ENCODE results near the gene CSF1. TPM values are rescaled to one million over a fixed set of nuclear protein-coding genes. Genes with fewer than 3 reads are reported as not detected.

The CSF1 gene
- total and polyA plus RNA-seq, 2 experiments from 2014 or later: 9.1 to 19.1 TPM

DNA sequence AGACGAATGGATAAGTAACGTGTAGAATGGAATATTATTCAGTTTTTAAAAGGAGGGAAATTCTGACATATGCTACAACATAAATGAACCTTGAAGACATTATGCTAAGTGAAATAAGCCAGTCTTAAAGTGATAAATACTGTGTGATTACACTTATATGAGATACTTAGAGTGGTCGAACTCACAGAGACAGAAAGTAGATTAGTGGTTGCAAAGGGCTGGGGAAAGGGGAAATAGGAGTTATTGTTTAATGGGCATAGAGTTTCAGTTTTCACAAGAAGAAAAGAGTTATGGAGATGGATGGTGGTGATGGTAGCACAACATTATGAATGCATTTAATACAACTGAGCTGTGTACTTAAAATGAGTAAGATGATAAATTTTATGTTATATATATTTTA, 59.3 kb downstream of the CSF1 start:
- Histone ChIP-seq H3K4me1 (ENCODE audit: insufficient read depth) (no peaks in the 10 kb centered on the region), H3K27ac (no peak overlapping the region), H2AFZ (no peak overlapping the region), H3K9me3 (ENCODE audit: low read depth) (no peaks in the 10 kb centered on the region), H3K27me3 (no peaks in the 10 kb centered on the region), H4K20me1 (ENCODE audit: insufficient read depth, poor library complexity, severe bottlenecking) (no peaks in the 10 kb centered on the region), H3K4me3 (no peak overlapping the region), H3K9me2 (replicated peaks; ENCODE audit: insufficient read depth) (no peaks in the 10 kb centered on the region), H3K36me3 (replicated peaks; ENCODE audit: insufficient read depth, low read depth) (no peaks in the 10 kb centered on the region), H3K79me2 (no peaks in the 10 kb centered on the region), H3K4me2 (no peak overlapping the region)
- TF ChIP-seq, protein P1, sequence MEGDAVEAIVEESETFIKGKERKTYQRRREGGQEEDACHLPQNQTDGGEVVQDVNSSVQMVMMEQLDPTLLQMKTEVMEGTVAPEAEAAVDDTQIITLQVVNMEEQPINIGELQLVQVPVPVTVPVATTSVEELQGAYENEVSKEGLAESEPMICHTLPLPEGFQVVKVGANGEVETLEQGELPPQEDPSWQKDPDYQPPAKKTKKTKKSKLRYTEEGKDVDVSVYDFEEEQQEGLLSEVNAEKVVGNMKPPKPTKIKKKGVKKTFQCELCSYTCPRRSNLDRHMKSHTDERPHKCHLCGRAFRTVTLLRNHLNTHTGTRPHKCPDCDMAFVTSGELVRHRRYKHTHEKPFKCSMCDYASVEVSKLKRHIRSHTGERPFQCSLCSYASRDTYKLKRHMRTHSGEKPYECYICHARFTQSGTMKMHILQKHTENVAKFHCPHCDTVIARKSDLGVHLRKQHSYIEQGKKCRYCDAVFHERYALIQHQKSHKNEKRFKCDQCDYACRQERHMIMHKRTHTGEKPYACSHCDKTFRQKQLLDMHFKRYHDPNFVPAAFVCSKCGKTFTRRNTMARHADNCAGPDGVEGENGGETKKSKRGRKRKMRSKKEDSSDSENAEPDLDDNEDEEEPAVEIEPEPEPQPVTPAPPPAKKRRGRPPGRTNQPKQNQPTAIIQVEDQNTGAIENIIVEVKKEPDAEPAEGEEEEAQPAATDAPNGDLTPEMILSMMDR (IDR thresholded peaks at IDR 0.05; ENCODE audit: poor library complexity): no peak
- no peak for TF ChIP-seq EZH2phosphoT487 (IDR thresholded peaks at IDR 0.05; ENCODE audit: low read depth, severe bottlenecking, unreplicated experiment)
- TF ChIP-seq EZH2 (IDR thresholded peaks at IDR 0.05; ENCODE audit: borderline replicate concordance): no peak
- DNase-seq (ENCODE audit: low spot score): no peak
- 92% methylated on average over 3 of the region's 3 CpGs for WGBS (ENCODE audit: low lambda C conversion rate, missing lambda C conversion rate)

DNA sequence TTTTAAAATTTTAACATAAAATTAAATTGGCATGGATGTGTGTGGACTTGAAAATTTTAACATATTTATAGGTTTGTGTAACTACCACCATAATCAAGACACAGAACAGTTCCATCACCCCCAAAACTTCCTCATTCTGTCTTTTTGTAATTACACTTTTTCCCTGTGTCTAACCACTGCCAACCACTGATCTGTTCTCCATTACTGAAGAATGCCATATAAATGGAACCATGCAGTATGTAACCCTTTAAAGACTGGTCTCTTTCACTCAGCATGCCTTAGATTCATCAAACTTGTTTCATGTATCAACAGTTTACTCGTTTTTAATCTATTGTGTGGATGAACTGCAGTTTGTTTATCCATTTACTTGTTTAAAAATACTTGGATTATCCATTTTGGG, 60.9 kb downstream of the CSF1 start:
- H3K36me3 ChIP-seq (replicated peaks; ENCODE audit: insufficient read depth, low read depth): no peaks in the 10 kb centered on the region
- no peaks in the 10 kb centered on the region for H3K9me2 ChIP-seq (replicated peaks; ENCODE audit: insufficient read depth)
- no peak overlapping the region for H3K27ac ChIP-seq
- H3K4me2 ChIP-seq: no peak overlapping the region
- no peak for DNase-seq (ENCODE audit: low spot score)
- no peaks in the 10 kb centered on the region for H3K9me3 ChIP-seq (ENCODE audit: low read depth)
- TF ChIP-seq EZH2 (IDR thresholded peaks at IDR 0.05; ENCODE audit: borderline replicate concordance) (no peak), EZH2phosphoT487 (IDR thresholded peaks at IDR 0.05; ENCODE audit: low read depth, severe bottlenecking, unreplicated experiment) (no peak)
- TF ChIP-seq, protein P1 (IDR thresholded peaks at IDR 0.05; ENCODE audit: poor library complexity): no peak
- WGBS (ENCODE audit: low lambda C conversion rate, missing lambda C conversion rate): 31% methylated on average over 1 of the region's 1 CpG
- H3K4me3 ChIP-seq: no peak overlapping the region
- no peak overlapping the region for H2AFZ ChIP-seq
- no peaks in the 10 kb centered on the region for H3K27me3 ChIP-seq
- H3K4me1 ChIP-seq (ENCODE audit: insufficient read depth): no peaks in the 10 kb centered on the region
- no peaks in the 10 kb centered on the region for H3K79me2 ChIP-seq
- no peaks in the 10 kb centered on the region for H4K20me1 ChIP-seq (ENCODE audit: insufficient read depth, poor library complexity, severe bottlenecking)

DNA sequence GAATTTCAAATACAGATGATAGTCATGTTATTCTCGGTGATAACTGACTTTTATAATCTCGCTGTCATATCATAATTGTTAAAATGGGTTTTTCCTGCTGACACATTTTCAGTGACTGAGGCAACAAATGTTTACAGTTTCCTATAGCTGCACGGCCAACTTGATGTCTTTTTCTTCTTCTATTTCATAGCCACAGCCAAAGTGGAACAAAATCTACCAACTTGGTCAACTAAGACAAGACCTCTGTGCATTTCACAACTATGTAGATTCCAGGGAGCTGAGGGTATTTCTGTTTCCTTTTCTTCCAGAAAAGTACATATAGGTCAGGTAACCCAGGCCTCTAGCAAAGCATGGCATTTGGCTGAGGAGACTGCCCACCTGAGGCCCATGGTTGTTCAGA, 63.5 kb downstream of the CSF1 start:
- no peaks in the 10 kb centered on the region for H3K36me3 ChIP-seq (replicated peaks; ENCODE audit: insufficient read depth, low read depth)
- DNase-seq (ENCODE audit: low spot score): no peak
- H3K4me2 ChIP-seq: no peak overlapping the region
- no peaks in the 10 kb centered on the region for H3K9me2 ChIP-seq (replicated peaks; ENCODE audit: insufficient read depth)
- H4K20me1 ChIP-seq (ENCODE audit: insufficient read depth, poor library complexity, severe bottlenecking): no peaks in the 10 kb centered on the region
- TF ChIP-seq EZH2phosphoT487 (IDR thresholded peaks at IDR 0.05; ENCODE audit: low read depth, severe bottlenecking, unreplicated experiment): no peak
- TF ChIP-seq, protein P1 (IDR thresholded peaks at IDR 0.05; ENCODE audit: poor library complexity): no peak
- TF ChIP-seq EZH2 (IDR thresholded peaks at IDR 0.05; ENCODE audit: borderline replicate concordance): no peak
- 87% methylated on average over 3 of the region's 3 CpGs for WGBS (ENCODE audit: low lambda C conversion rate, missing lambda C conversion rate)
- H3K27me3 ChIP-seq: no peaks in the 10 kb centered on the region
- H3K79me2 ChIP-seq: no peaks in the 10 kb centered on the region
- no peaks in the 10 kb centered on the region for H3K9me3 ChIP-seq (ENCODE audit: low read depth)
- H3K27ac ChIP-seq: no peak overlapping the region
- no peak overlapping the region for H3K4me3 ChIP-seq
- peaks cover 11% of the 10 kb centered on the region for H3K4me1 ChIP-seq (ENCODE audit: insufficient read depth)
- no peak overlapping the region for H2AFZ ChIP-seq

DNA sequence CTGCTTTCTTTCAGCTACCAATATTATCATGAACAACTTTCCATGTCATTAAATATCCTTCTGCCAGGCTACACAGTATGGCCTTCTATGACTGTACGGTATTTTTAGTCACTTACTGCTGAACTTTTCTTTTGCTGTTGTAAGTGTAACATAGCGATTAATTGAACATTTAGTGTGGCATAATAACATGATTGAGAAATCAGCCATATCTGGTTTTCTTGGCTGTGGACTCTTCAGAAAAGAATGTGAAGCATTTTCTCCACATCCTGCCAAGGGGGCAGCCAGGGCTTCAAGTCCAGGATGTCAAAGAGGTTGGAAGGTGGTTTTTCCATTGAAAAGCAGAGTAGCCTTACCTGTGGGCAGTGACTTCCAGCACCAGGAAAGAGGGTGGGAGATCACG, 65.1 kb downstream of the CSF1 start:
- no peak for DNase-seq (ENCODE audit: low spot score)
- Histone ChIP-seq H3K79me2 (no peaks in the 10 kb centered on the region), H3K27ac (no peak overlapping the region), H3K9me2 (replicated peaks; ENCODE audit: insufficient read depth) (no peaks in the 10 kb centered on the region), H3K4me3 (no peak overlapping the region), H3K9me3 (ENCODE audit: low read depth) (no peaks in the 10 kb centered on the region), H3K4me2 (no peak overlapping the region), H3K27me3 (no peaks in the 10 kb centered on the region), H3K4me1 (ENCODE audit: insufficient read depth) (peaks cover 21% of the 10 kb centered on the region), H2AFZ (no peak overlapping the region), H3K36me3 (replicated peaks; ENCODE audit: insufficient read depth, low read depth) (no peaks in the 10 kb centered on the region), H4K20me1 (ENCODE audit: insufficient read depth, poor library complexity, severe bottlenecking) (no peaks in the 10 kb centered on the region)
- TF ChIP-seq, protein P1 (IDR thresholded peaks at IDR 0.05; ENCODE audit: poor library complexity): no peak
- TF ChIP-seq EZH2 (IDR thresholded peaks at IDR 0.05; ENCODE audit: borderline replicate concordance) (no peak), EZH2phosphoT487 (IDR thresholded peaks at IDR 0.05; ENCODE audit: low read depth, severe bottlenecking, unreplicated experiment) (no peak)
- 91% methylated on average over 3 of the region's 3 CpGs for WGBS (ENCODE audit: low lambda C conversion rate, missing lambda C conversion rate)
